Fibroblast of the aortic adventitia (primary cell): ENCODE measurements around the gene ZDHHC16. TPM values are rescaled to one million over a fixed set of nuclear protein-coding genes. Genes with fewer than 3 reads are reported as not detected.

ENCODE experiments used
- DNase-seq: peaks from one replicate; pipeline ENCODE4 v3.0.0-alpha.2; 2010; ENCODE audit warnings: low read depth
- H3K4me3 ChIP-seq: 2 replicates; pipeline ENCODE4 v1.5.1; 2011; ENCODE audit warnings: low read depth, mild to moderate bottlenecking, control low read depth, low read length, moderate library complexity
- CTCF ChIP-seq: IDR thresholded peaks from 2 replicates; pipeline ENCODE4 v1.5.1; 2011; ENCODE audit warnings: mild to moderate bottlenecking, low read length, control low read depth, inconsistent platforms; ENCODE audit not compliant: insufficient read depth
- total RNA-seq: library from RNA; depleted of rRNA; stranded (reverse); fragments of >200 nt; gene quantifications from 2 replicates; pipeline ENCODE4 v1.2.3, GENCODE V29; 2012; ENCODE audit warnings: low replicate concordance

The ZDHHC16 gene
- total RNA-seq, 1 donor = 45.5 TPM

- peak within 1 kb of the TSS; percentile 96 for H3K4me3 ChIP-seq
- TF ChIP-seq CTCF = peak; percentile 74
- DNase-seq = peak; percentile 96
These were observed 19.8 kb upstream of the ZDHHC16 start, which contains the start of gene PGAM1 for GRCh38 chr10:97425964-97426775. Gene PGAM1, plus strand, starts transcription at chr10:97426191. Its CDS starts 117 bp downstream, at chr10:97426308.

GRCh38 chr10:97426776-97427570 is 19.0 kb upstream of the ZDHHC16 start:
- peak; percentile 11 for DNase-seq
- TF ChIP-seq CTCF = no peak
- H3K4me3 ChIP-seq = peak overlapping the region; percentile 96

- peak overlapping the region; percentile 96 for H3K4me3 ChIP-seq
- no peak for TF ChIP-seq CTCF
- DNase-seq = peak; percentile 31
These were observed 18.3 kb upstream of the ZDHHC16 start for GRCh38 chr10:97427571-97428179.

- H3K4me3 ChIP-seq = peak overlapping the region; percentile 54
- TF ChIP-seq CTCF = no peak
- DNase-seq = peak; percentile 27
These were observed 17.4 kb upstream of the ZDHHC16 start for GRCh38 chr10:97428572-97428981.

- DNase-seq = no peak
- no peak for TF ChIP-seq CTCF
- H3K4me3 ChIP-seq = no peak overlapping the region
These were observed 11.9 kb upstream of the ZDHHC16 start for GRCh38 chr10:97434055-97434454.

GRCh38 chr10:97434557-97434956 is 11.4 kb upstream of the ZDHHC16 start:
- no peak for TF ChIP-seq CTCF
- no peak overlapping the region for H3K4me3 ChIP-seq
- no peak for DNase-seq
